MM.1S (cell line): Measurements from ENCODE around the gene CLEC16A.
"Not testable (repeated sequence)": the region's sequence is repeated elsewhere in the genome, so short reads cannot be mapped to it uniquely, and the experiment has no call there.

Experiments
- DNase-seq: peaks from one replicate; pipeline ENCODE4 v3.0.0-alpha.2; 2015
- H2AFZ ChIP-seq: fragments of 300-600 bp; sonication (generic); 2 replicates; pipeline ENCODE4 v1.6.0; 2016; ENCODE audit warnings: antibody characterized with exemption, low read length
- H3F3A ChIP-seq: fragments of 300-600 bp; sonication (generic); 2 replicates; pipeline ENCODE4 v1.6.1; 2016; ENCODE audit warnings: mild to moderate bottlenecking, antibody characterized with exemption, low read length, moderate library complexity, mixed read lengths; ENCODE audit not compliant: insufficient read depth
- H3K27ac ChIP-seq: fragments of 300-600 bp; sonication (generic); 2 replicates; pipeline ENCODE4 v1.5.1; 2016; ENCODE audit warnings: mild to moderate bottlenecking, low read length
- H3K27me3 ChIP-seq: fragments of 300-600 bp; sonication (generic); replicated peaks from 2 replicates; pipeline ENCODE4 v1.6.0; 2016; ENCODE audit warnings: low read length; ENCODE audit not compliant: insufficient read depth
- H3K36me3 ChIP-seq: fragments of 300-600 bp; sonication (generic); replicated peaks from 2 replicates; pipeline ENCODE4 v1.6.1; 2016; ENCODE audit warnings: mild to moderate bottlenecking, low read length, mixed read lengths; ENCODE audit not compliant: insufficient read depth
- H3K4me1 ChIP-seq: fragments of 300-600 bp; sonication (generic); 2 replicates; pipeline ENCODE4 v1.6.1; 2016; ENCODE audit warnings: low read length, mixed read lengths
- H3K4me2 ChIP-seq: fragments of 300-600 bp; sonication (generic); 2 replicates; pipeline ENCODE4 v1.6.0; 2016; ENCODE audit warnings: low read depth, low read length
- H3K4me3 ChIP-seq: fragments of 300-600 bp; sonication (generic); 2 replicates; pipeline ENCODE4 v1.5.1; 2016; ENCODE audit warnings: low read length, mixed read lengths
- H3K79me2 ChIP-seq: fragments of 300-600 bp; sonication (generic); 2 replicates; pipeline ENCODE4 v1.6.1; 2016; ENCODE audit warnings: mixed run types, low read length, mixed read lengths
- H3K9ac ChIP-seq: fragments of 300-600 bp; sonication (generic); 2 replicates; pipeline ENCODE4 v1.6.1; 2016; ENCODE audit warnings: low read length, mixed read lengths
- H3K9me2 ChIP-seq: fragments of 300-600 bp; sonication (generic); replicated peaks from 2 replicates; pipeline ENCODE4 v1.6.1; 2016; ENCODE audit warnings: mild to moderate bottlenecking, low read length, mixed read lengths; ENCODE audit not compliant: insufficient read depth
- H3K9me3 ChIP-seq: fragments of 300-600 bp; sonication (generic); replicated peaks from 2 replicates; pipeline ENCODE4 v1.6.1; 2016; ENCODE audit warnings: mild to moderate bottlenecking, low read length, mixed read lengths; ENCODE audit not compliant: insufficient read depth
- H4K20me1 ChIP-seq: fragments of 300-600 bp; sonication (generic); 2 replicates; pipeline ENCODE4 v1.6.1; 2016; ENCODE audit warnings: mild to moderate bottlenecking, low read length, moderate library complexity, mixed read lengths; ENCODE audit not compliant: insufficient read depth
- EZH2 ChIP-seq: fragments of 300-600 bp; sonication (generic); optimal IDR thresholded peaks from 2 replicates; pipeline ENCODE3; 2017; ENCODE audit warnings: low read depth, mild to moderate bottlenecking, antibody characterized with exemption, low read length, mixed read lengths
- EZH2phosphoT487 ChIP-seq: fragments of 300-600 bp; sonication (generic); IDR thresholded peaks from 2 replicates; pipeline ENCODE4 v1.6.1; 2018; ENCODE audit warnings: antibody characterized with exemption, low read length
- TF ChIP-seq, protein P1 (sequence below): fragments of 300-600 bp; sonication (generic); IDR thresholded peaks from 2 replicates; pipeline ENCODE4 v1.5.1; 2016; ENCODE audit warnings: antibody characterized with exemption, low read length, mixed read lengths

CLEC16A gene

GRCh38 chr16:11101695-11102522 lies 157.5 kb downstream of the CLEC16A start:
- Histone ChIP-seq H3F3A (peaks cover 8% of the 10 kb centered on the region), H2AFZ (no peak overlapping the region), H3K4me3 (no peak overlapping the region), H3K9me3 (no peaks in the 10 kb centered on the region), H3K36me3 (no peaks in the 10 kb centered on the region), H4K20me1 (no peaks in the 10 kb centered on the region), H3K27me3 (no peaks in the 10 kb centered on the region), H3K4me1 (peaks cover 18% of the 10 kb centered on the region), H3K9ac (no peak overlapping the region), H3K79me2 (no peaks in the 10 kb centered on the region), H3K9me2 (no peaks in the 10 kb centered on the region), H3K27ac (no peak overlapping the region), H3K4me2 (no peak overlapping the region)
- no peak for DNase-seq
- TF ChIP-seq, protein P1, sequence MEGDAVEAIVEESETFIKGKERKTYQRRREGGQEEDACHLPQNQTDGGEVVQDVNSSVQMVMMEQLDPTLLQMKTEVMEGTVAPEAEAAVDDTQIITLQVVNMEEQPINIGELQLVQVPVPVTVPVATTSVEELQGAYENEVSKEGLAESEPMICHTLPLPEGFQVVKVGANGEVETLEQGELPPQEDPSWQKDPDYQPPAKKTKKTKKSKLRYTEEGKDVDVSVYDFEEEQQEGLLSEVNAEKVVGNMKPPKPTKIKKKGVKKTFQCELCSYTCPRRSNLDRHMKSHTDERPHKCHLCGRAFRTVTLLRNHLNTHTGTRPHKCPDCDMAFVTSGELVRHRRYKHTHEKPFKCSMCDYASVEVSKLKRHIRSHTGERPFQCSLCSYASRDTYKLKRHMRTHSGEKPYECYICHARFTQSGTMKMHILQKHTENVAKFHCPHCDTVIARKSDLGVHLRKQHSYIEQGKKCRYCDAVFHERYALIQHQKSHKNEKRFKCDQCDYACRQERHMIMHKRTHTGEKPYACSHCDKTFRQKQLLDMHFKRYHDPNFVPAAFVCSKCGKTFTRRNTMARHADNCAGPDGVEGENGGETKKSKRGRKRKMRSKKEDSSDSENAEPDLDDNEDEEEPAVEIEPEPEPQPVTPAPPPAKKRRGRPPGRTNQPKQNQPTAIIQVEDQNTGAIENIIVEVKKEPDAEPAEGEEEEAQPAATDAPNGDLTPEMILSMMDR, result no peak
- TF ChIP-seq EZH2 (no peak), EZH2phosphoT487 (no peak)

GRCh38 chr16:11102523-11102898 lies 158.1 kb downstream of the CLEC16A start:
- DNase-seq, result no peak
- no peaks in the 10 kb centered on the region for H3K27me3 ChIP-seq
- no peaks in the 10 kb centered on the region for H4K20me1 ChIP-seq
- TF ChIP-seq, protein P1, result no peak
- TF ChIP-seq EZH2, result no peak
- no peak for TF ChIP-seq EZH2phosphoT487
- H3K9me3 ChIP-seq, result no peaks in the 10 kb centered on the region
- no peaks in the 10 kb centered on the region for H3K79me2 ChIP-seq
- H3F3A ChIP-seq, result peaks cover 8% of the 10 kb centered on the region
- H3K4me1 ChIP-seq, result peaks cover 18% of the 10 kb centered on the region
- H2AFZ ChIP-seq, result no peak overlapping the region
- no peaks in the 10 kb centered on the region for H3K9me2 ChIP-seq
- H3K4me3 ChIP-seq, result no peak overlapping the region
- no peak overlapping the region for H3K4me2 ChIP-seq
- H3K27ac ChIP-seq, result no peak overlapping the region
- no peak overlapping the region for H3K9ac ChIP-seq
- H3K36me3 ChIP-seq, result no peaks in the 10 kb centered on the region

DNA sequence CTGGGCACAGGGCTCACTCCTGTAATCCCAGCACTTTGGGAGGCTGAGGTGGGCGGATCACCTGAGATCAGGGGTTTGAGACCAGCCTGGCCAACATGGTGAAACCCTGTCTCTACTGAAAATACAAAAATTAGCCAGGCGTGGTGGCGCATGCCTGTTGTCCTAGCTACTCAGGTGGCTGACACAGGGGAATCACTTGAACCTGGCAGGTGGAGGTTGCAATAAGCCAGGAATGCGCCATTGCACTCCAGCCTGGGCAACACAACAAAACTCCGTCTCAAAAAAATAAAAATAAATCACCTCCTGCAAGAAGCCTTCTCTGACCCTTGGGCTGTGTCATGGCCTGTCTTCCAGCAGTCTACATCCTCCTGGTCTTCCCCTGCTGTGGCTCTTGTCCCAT lies 158.9 kb downstream of the CLEC16A start:
- not testable (repeated sequence) for H3K79me2 ChIP-seq, H3K4me2 ChIP-seq, H3K9me3 ChIP-seq, H4K20me1 ChIP-seq, H3K4me3 ChIP-seq, DNase-seq, H3K27me3 ChIP-seq, H3F3A ChIP-seq, H3K27ac ChIP-seq, H3K9me2 ChIP-seq, H2AFZ ChIP-seq, H3K36me3 ChIP-seq, H3K9ac ChIP-seq
- H3K4me1 ChIP-seq, result peaks cover 18% of the 10 kb centered on the region

- H3K4me2 ChIP-seq, result peak overlapping the region; percentile 64
- no peaks in the 10 kb centered on the region for H3K36me3 ChIP-seq
- H3K4me1 ChIP-seq, result peaks cover 18% of the 10 kb centered on the region
- TF ChIP-seq, protein P1, result no peak
- TF ChIP-seq EZH2phosphoT487 (no peak), EZH2 (no peak)
- H3K9me3 ChIP-seq, result no peaks in the 10 kb centered on the region
- no peaks in the 10 kb centered on the region for H4K20me1 ChIP-seq
- no peak overlapping the region for H3K9ac ChIP-seq
- no peaks in the 10 kb centered on the region for H3K79me2 ChIP-seq
- H3K27me3 ChIP-seq, result no peaks in the 10 kb centered on the region
- peaks cover 8% of the 10 kb centered on the region for H3F3A ChIP-seq
- H3K9me2 ChIP-seq, result no peaks in the 10 kb centered on the region
- peak overlapping the region; percentile 6; the same call in 1 of the 2 replicates for H3K4me3 ChIP-seq
- H3K27ac ChIP-seq, result peak overlapping the region; percentile 62; the same call in 1 of the 2 replicates
- DNase-seq, result no peak
- no peak overlapping the region for H2AFZ ChIP-seq
These were observed 160.0 kb downstream of the CLEC16A start for GRCh38 chr16:11104168-11105037.
